Ascending aorta (tissue), 2 donors: Measurements from ENCODE around the gene SCRN1. TPM values are rescaled to one million over a fixed set of nuclear protein-coding genes. Genes with fewer than 3 reads are reported as not detected.

Experiments used
- DNase-seq, 2 donors: peaks; one replicate each; pipeline ENCODE4 v3.0.0-alpha.2; 2019; ENCODE audit warnings: low spot score in 2 of 2
- H3K27ac ChIP-seq, 2 donors: fragments of 200-600 bp; sonication (generic); one replicate each; pipeline ENCODE4 v1.5.1; 2016 to 2017; ENCODE audit warnings: mild to moderate bottlenecking in 1 of 2
- H3K27me3 ChIP-seq: fragments of 200-600 bp; sonication (generic); one replicate; pipeline ENCODE4 v1.5.1; 2017
- H3K36me3 ChIP-seq, 2 donors: fragments of 200-600 bp; sonication (generic); one replicate each; pipeline ENCODE4 v1.5.1; 2016
- H3K4me1 ChIP-seq, 2 donors: fragments of 200-600 bp; sonication (generic); one replicate each; pipeline ENCODE4 v1.5.1; 2016 to 2017; ENCODE audit warnings: mild to moderate bottlenecking in 1 of 2
- H3K4me3 ChIP-seq, 2 donors: fragments of 200-600 bp; sonication (generic); one replicate each; pipeline ENCODE4 v1.5.1; 2016 to 2017; ENCODE audit warnings: mild to moderate bottlenecking in 1 of 2
- H3K9me3 ChIP-seq, 2 donors: fragments of 200-600 bp; sonication (generic); one replicate each; pipeline ENCODE4 v1.5.1; 2016
- CTCF ChIP-seq, 3 experiments: fragments of 200-600 bp in 2 of 3; fragments of 450-650 bp in 1 of 3; sonication (generic) in 2 of 3; IDR thresholded peaks; one replicate each; pipeline ENCODE4 v1.5.1; 2016 to 2019; ENCODE audit warnings: antibody characterized with exemption in 3 of 3, mild to moderate bottlenecking in 1 of 3, moderate library complexity in 1 of 3
- intact Hi-C: fragments of 100-400 bp; cut with DNase I; formaldehyde crosslinking; loops from one replicate; pipeline ENCODE4 v1.15.1; 2023
- total RNA-seq: library from RNA; depleted of rRNA; stranded (reverse); fragments of >200 nt; gene quantifications from one replicate; pipeline ENCODE4 v1.1.0, GENCODE V29; 2016

SCRN1 gene
- total RNA-seq, 1 donor from 2014 or later, result 31.0 TPM

GRCh38 chr7:29914180-29914579 is 75.4 kb downstream of the SCRN1 start:
- DNase-seq, result no peak
- H3K36me3 ChIP-seq, result peaks cover 5 to 8% of the 10 kb centered on the region in 2 donors
- peaks cover 0 to 8% of the 10 kb centered on the region in 2 donors for H3K4me1 ChIP-seq
- no peaks in the 10 kb centered on the region for H3K27me3 ChIP-seq
- H3K4me3 ChIP-seq, result no peak overlapping the region
- intact Hi-C loops, result no loop called here
- no peaks in the 10 kb centered on the region for H3K9me3 ChIP-seq
- no peak for TF ChIP-seq CTCF (IDR thresholded peaks at IDR 0.05)
- no peak overlapping the region for H3K27ac ChIP-seq

DNA sequence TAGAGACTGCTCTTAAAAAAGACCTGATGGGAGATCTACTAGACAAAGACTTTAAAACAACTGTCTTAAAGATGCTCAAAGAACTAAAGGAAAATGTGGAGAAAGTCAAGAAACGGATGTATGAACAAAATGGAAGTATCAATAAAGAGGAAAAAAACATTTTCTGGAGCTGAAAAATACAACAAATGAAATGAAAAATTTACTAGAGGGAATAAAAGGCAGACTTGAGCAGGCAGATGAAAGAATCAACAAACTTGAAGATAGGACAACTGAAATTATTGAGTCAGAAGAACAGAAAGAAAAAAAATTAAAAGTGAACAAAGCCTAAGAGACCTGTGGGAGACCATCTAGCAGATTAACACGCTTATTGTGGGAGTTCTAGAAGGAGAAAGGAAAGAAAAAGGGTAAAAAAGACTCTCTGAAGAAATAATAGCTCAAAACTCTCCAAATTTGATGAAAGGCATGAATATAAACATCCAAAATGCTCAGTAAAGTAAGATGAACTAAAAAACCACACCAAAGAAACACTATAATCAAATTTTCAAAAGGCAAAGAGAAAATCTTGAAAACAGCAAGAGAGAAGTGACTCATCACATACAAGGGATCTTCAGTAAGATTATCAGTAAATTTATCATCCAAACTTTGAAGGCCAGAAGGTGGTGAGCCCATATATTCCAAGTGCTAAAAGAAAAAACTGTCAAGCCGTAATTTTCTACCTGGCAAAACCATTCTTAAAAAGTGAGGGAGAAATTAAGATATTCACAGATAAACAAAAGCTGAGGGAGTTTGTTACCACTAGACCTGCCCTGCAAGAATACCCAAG is 83.2 kb downstream of the SCRN1 start:
- Histone ChIP-seq H3K27ac (no peak overlapping the region), H3K9me3 (peaks cover 12 to 21% of the 10 kb centered on the region in 2 donors), H3K4me1 (no peaks in the 10 kb centered on the region), H3K27me3 (no peaks in the 10 kb centered on the region), H3K36me3 (peaks cover 0 to 3% of the 10 kb centered on the region in 2 donors), H3K4me3 (no peak overlapping the region)
- intact Hi-C loops, result no loop called here
- no peak for TF ChIP-seq CTCF (IDR thresholded peaks at IDR 0.05)
- DNase-seq, result no peak

DNA sequence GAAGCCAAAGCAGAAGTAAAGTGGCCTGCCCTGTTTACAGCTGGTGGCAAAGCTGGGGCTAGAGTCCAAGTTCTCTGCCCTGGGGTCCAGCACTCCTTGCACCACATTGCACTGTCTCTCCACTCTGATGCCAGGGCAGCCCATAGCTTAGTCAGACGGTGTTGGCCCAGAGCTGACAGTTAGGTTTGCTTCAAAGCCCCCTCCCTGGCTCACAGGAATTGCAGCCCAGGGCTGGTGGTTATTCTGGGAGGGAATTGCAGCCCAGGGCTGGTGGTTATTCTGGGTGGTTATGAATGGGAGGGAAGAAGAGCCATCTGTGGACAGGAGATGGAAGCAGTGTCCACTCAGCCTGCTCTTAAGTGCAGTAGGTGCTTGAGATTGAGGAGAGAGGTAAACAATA is 88.9 kb downstream of the SCRN1 start:
- H3K27me3 ChIP-seq, result no peaks in the 10 kb centered on the region
- intact Hi-C loops, result no loop called here

DNA sequence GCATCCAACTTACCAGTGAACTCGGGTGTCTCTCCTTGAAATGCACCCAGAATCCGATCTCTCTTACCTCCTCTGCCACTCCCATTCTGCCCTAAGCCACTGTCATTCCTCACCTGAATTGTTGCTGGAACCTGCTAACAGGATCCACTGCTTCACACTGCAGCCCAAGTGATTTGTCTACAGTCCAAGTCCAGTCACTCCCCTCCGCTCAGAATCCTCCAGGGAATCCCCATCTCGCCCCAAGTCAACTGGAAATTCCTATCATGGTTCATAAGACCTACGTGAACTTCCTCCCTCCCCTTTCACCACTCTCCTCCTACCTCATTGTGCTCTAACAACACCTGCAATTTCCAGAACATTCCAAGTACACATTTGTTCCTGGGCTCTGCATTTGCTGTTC is 91.3 kb downstream of the SCRN1 start:
- no peak for TF ChIP-seq CTCF (IDR thresholded peaks at IDR 0.05)
- Histone ChIP-seq H3K9me3 (no peaks in the 10 kb centered on the region), H3K4me3 (no peak overlapping the region), H3K36me3 (no peaks in the 10 kb centered on the region), H3K27ac (no peak overlapping the region), H3K4me1 (no peaks in the 10 kb centered on the region), H3K27me3 (no peaks in the 10 kb centered on the region)
- DNase-seq, result no peak
- intact Hi-C loops, result no loop called here

More for the DNA sequence above, 88.9 kb downstream of the SCRN1 start:
- H3K36me3 ChIP-seq, result peaks cover 0 to 3% of the 10 kb centered on the region in 2 donors
- no peaks in the 10 kb centered on the region for H3K4me1 ChIP-seq
- peaks cover 2 to 4% of the 10 kb centered on the region in 2 donors for H3K9me3 ChIP-seq
- H3K4me3 ChIP-seq, result no peak overlapping the region
- TF ChIP-seq CTCF (IDR thresholded peaks at IDR 0.05), result no peak
- DNase-seq, result no peak
- H3K27ac ChIP-seq, result no peak overlapping the region

DNA sequence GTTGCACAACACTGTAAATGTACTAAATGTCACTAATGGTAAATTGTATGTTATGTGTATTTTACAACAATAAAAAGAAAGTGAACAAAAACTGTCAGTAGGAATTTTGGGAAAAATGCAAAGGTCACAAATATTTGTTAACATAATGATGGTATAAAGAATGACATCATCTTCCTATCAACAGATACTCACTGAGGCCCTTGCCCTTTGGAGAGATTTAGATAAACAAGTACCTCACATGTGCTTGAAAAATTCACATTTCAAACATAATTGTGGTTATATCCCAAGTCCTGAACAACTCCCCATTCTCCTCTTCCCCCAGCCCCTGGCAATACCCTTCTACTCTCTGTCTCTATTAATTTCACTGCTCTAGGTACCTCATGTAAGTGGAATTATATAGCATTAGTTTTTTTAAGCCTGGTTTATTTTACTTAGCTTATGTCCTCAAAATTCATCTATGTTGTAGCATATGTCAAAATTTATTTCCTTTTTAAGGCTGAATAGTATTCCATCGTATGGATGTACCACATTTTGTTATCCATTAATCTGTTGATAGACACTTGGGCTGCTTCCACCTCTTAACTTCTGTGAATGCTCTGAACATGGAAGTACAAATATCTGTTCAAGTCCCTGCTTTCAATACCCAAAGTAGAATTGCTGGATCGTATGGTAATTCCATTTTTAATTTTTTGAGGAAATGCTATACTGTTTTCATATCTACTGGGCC is 92.8 kb downstream of the SCRN1 start:
- intact Hi-C loops, result no loop called here
- Histone ChIP-seq H3K27ac (no peak overlapping the region), H3K9me3 (no peaks in the 10 kb centered on the region), H3K27me3 (no peaks in the 10 kb centered on the region), H3K36me3 (no peaks in the 10 kb centered on the region), H3K4me3 (no peak overlapping the region), H3K4me1 (no peaks in the 10 kb centered on the region)
- no peak for TF ChIP-seq CTCF (IDR thresholded peaks at IDR 0.05)
- no peak for DNase-seq
